Loucy (cell line): ENCODE data around the gene C3orf20.

Experiments used
- H2AFZ ChIP-seq: fragments of 200-600 bp; sonication (generic); 2 replicates; pipeline ENCODE4 v1.6.0; 2016; ENCODE audit warnings: antibody characterized with exemption, mild to moderate bottlenecking, low read length, moderate library complexity
- H3F3A ChIP-seq: fragments of 200-600 bp; 2 replicates; pipeline ENCODE4 v1.6.0; 2016; ENCODE audit warnings: antibody characterized with exemption, low read depth, mild to moderate bottlenecking
- H3K27me3 ChIP-seq: fragments of 200-600 bp; sonication (generic); 2 replicates; pipeline ENCODE4 v1.6.1; 2014; ENCODE audit warnings: low read length, mild to moderate bottlenecking; ENCODE audit not compliant: insufficient read depth, poor library complexity, severe bottlenecking
- H3K36me3 ChIP-seq: fragments of 200-600 bp; sonication (generic); 2 replicates; pipeline ENCODE4 v1.6.1; 2016; ENCODE audit warnings: low read length; ENCODE audit not compliant: insufficient read depth
- H3K4me1 ChIP-seq: fragments of 200-600 bp; sonication (generic); 2 replicates; pipeline ENCODE4 v1.5.1; 2014; ENCODE audit warnings: low read length, mild to moderate bottlenecking; ENCODE audit not compliant: insufficient read depth, poor library complexity, severe bottlenecking
- H3K4me2 ChIP-seq: fragments of 200-600 bp; sonication (generic); 2 replicates; pipeline ENCODE4 v1.6.0; 2014; ENCODE audit warnings: antibody characterized with exemption, low read length, low read depth, mild to moderate bottlenecking; ENCODE audit not compliant: poor library complexity, severe bottlenecking
- H3K4me3 ChIP-seq: fragments of 200-600 bp; sonication (generic); 2 replicates; pipeline ENCODE4 v1.5.1; 2014; ENCODE audit warnings: low read length, mild to moderate bottlenecking, mixed read lengths; ENCODE audit not compliant: poor library complexity, severe bottlenecking
- H3K79me2 ChIP-seq: fragments of 200-600 bp; sonication (generic); 2 replicates; pipeline ENCODE4 v1.6.1; 2014; ENCODE audit warnings: low read length; ENCODE audit not compliant: insufficient read depth
- H3K9ac ChIP-seq: fragments of 200-600 bp; sonication (generic); 2 replicates; pipeline ENCODE4 v1.6.0; 2014; ENCODE audit warnings: mild to moderate bottlenecking, low read depth, low read length, moderate library complexity; ENCODE audit not compliant: poor library complexity, severe bottlenecking
- H3K9me2 ChIP-seq: fragments of 200-600 bp; sonication (generic); replicated peaks from 2 replicates; pipeline ENCODE4 v1.6.1; 2016; ENCODE audit warnings: low read depth, low read length, mixed read lengths
- H3K9me3 ChIP-seq: fragments of 200-600 bp; sonication (generic); 2 replicates; pipeline ENCODE4 v1.6.1; 2014; ENCODE audit warnings: mild to moderate bottlenecking, antibody characterized with exemption, low read length, low read depth; ENCODE audit not compliant: insufficient read depth
- H4K20me1 ChIP-seq: fragments of 200-600 bp; sonication (generic); 2 replicates; pipeline ENCODE4 v1.6.0; 2014; ENCODE audit warnings: antibody characterized with exemption, low read length, mild to moderate bottlenecking; ENCODE audit not compliant: insufficient read depth, poor library complexity, severe bottlenecking
- CTCF ChIP-seq: fragments of 200-600 bp; sonication (generic); conservative IDR thresholded peaks from 2 replicates; pipeline ENCODE4 v1.5.1; 2014; ENCODE audit warnings: mild to moderate bottlenecking, antibody characterized with exemption, low read length
- EZH2phosphoT487 ChIP-seq: fragments of 200-600 bp; IDR thresholded peaks from 2 replicates; pipeline ENCODE4 v1.6.1; 2018; ENCODE audit warnings: antibody characterized with exemption, mild to moderate bottlenecking, moderate library complexity, borderline replicate concordance

C3orf20 gene

GRCh38 chr3:14678015-14678503 is 3.1 kb downstream of the C3orf20 start:
- H3F3A ChIP-seq, result no peaks in the 10 kb centered on the region
- no peaks in the 10 kb centered on the region for H3K27me3 ChIP-seq
- H3K9ac ChIP-seq, result no peak overlapping the region
- no peaks in the 10 kb centered on the region for H4K20me1 ChIP-seq
- H3K79me2 ChIP-seq, result no peaks in the 10 kb centered on the region
- H3K4me2 ChIP-seq, result no peak overlapping the region
- no peaks in the 10 kb centered on the region for H3K9me2 ChIP-seq
- no peak overlapping the region for H2AFZ ChIP-seq
- no peak overlapping the region for H3K4me3 ChIP-seq
- no peaks in the 10 kb centered on the region for H3K4me1 ChIP-seq
- no peaks in the 10 kb centered on the region for H3K36me3 ChIP-seq
- H3K9me3 ChIP-seq, result peaks cover 3% of the 10 kb centered on the region; the same call in 1 of the 2 replicates
- no peak for TF ChIP-seq CTCF
- TF ChIP-seq EZH2phosphoT487, result no peak

- no peaks in the 10 kb centered on the region for H3K79me2 ChIP-seq
- H3K4me2 ChIP-seq, result no peak overlapping the region
- H3K9me2 ChIP-seq, result no peaks in the 10 kb centered on the region
- H3K4me3 ChIP-seq, result no peak overlapping the region
- no peak overlapping the region for H2AFZ ChIP-seq
- H3K9me3 ChIP-seq, result peaks cover 3% of the 10 kb centered on the region; the same call in 1 of the 2 replicates
- TF ChIP-seq CTCF (no peak), EZH2phosphoT487 (no peak)
- H3K9ac ChIP-seq, result no peak overlapping the region
- H3K27me3 ChIP-seq, result no peaks in the 10 kb centered on the region
- no peaks in the 10 kb centered on the region for H3K36me3 ChIP-seq
- H3F3A ChIP-seq, result no peaks in the 10 kb centered on the region
- no peaks in the 10 kb centered on the region for H4K20me1 ChIP-seq
- no peaks in the 10 kb centered on the region for H3K4me1 ChIP-seq
Observed at GRCh38 chr3:14680115-14680514, 5.2 kb downstream of the C3orf20 start.

GRCh38 chr3:14680716-14681115 is 5.8 kb downstream of the C3orf20 start:
- H3K36me3 ChIP-seq, result no peaks in the 10 kb centered on the region
- H3K9ac ChIP-seq, result no peak overlapping the region
- no peak overlapping the region for H2AFZ ChIP-seq
- no peak overlapping the region for H3K4me2 ChIP-seq
- H3F3A ChIP-seq, result no peaks in the 10 kb centered on the region
- no peaks in the 10 kb centered on the region for H3K9me2 ChIP-seq
- H3K79me2 ChIP-seq, result no peaks in the 10 kb centered on the region
- H3K4me1 ChIP-seq, result no peaks in the 10 kb centered on the region
- H3K27me3 ChIP-seq, result no peaks in the 10 kb centered on the region
- H4K20me1 ChIP-seq, result no peaks in the 10 kb centered on the region
- no peak overlapping the region for H3K4me3 ChIP-seq
- no peak for TF ChIP-seq EZH2phosphoT487
- no peak for TF ChIP-seq CTCF
- H3K9me3 ChIP-seq, result peaks cover 3% of the 10 kb centered on the region; the same call in 1 of the 2 replicates
